WTC11 (cell line): Measurements from ENCODE around the gene PPM1M. TPM values are rescaled to one million over a fixed set of nuclear protein-coding genes. Genes with fewer than 3 reads are reported as not detected.

Source experiments
- ATAC-seq: fragments of 200-7000 bp; cut with Tn5 transposase; 2 replicates; pipeline ENCODE4 v1.10.0; 2021; ENCODE audit warnings: mild to moderate bottlenecking, moderate library complexity
- CTCF ChIA-PET: fragments of 300-600 bp; sonication (Branson Sonifier 250); formaldehyde crosslinking; loops from one replicate; lab custom pipeline; 2021; ENCODE audit warnings: antibody characterized with exemption; lab: Charles Lee
- POLR2A ChIA-PET: fragments of 350-600 bp; sonication (Branson Sonifier 250); formaldehyde crosslinking; loops from one replicate; lab custom pipeline; 2021; ENCODE audit warnings: antibody characterized with exemption; lab: Charles Lee
- DNase-seq: peaks from one replicate; pipeline ENCODE4 v3.0.0; 2021; ENCODE audit warnings: low spot score
- H3K27ac Mint-ChIP-seq: 2 replicates; pipeline ENCODE4 v1.8.0; 2021; ENCODE audit warnings: mixed read lengths
- H3K27me3 Mint-ChIP-seq: 2 replicates; pipeline ENCODE4 v1.8.0; 2021; ENCODE audit warnings: low read depth, mild to moderate bottlenecking, moderate library complexity, mixed read lengths
- H3K36me3 Mint-ChIP-seq: 2 replicates; pipeline ENCODE4 v1.8.0; 2021; ENCODE audit warnings: mixed read lengths
- H3K4me1 Mint-ChIP-seq: 2 replicates; pipeline ENCODE4 v1.8.0; 2022; ENCODE audit warnings: mixed read lengths
- H3K4me3 Mint-ChIP-seq: 2 replicates; pipeline ENCODE4 v1.8.0; 2021; ENCODE audit warnings: mild to moderate bottlenecking, moderate library complexity, mixed read lengths
- H3K9me3 Mint-ChIP-seq: 2 replicates; pipeline ENCODE4 v1.8.0; 2021; ENCODE audit warnings: mixed read lengths
- AR ChIP-seq: fragments of 250-450 bp; sonication (Bioruptor Pico); IDR thresholded peaks from 2 replicates; pipeline ENCODE4 v1.9.0; 2021; ENCODE audit warnings: mild to moderate bottlenecking
- FOXJ3 ChIP-seq: sonication (generic); formaldehyde crosslinking; IDR thresholded peaks from 2 replicates; pipeline ENCODE4 v1.9.0; 2021; ENCODE audit warnings: missing genetic modification reagents, mild to moderate bottlenecking, borderline replicate concordance
- GABPB1 ChIP-seq: sonication (generic); formaldehyde crosslinking; IDR thresholded peaks from 2 replicates; pipeline ENCODE4 v1.8.1; 2023; ENCODE audit warnings: mild to moderate bottlenecking, missing genetic modification reagents
- GTF2I ChIP-seq: fragments of 250-450 bp; sonication (Bioruptor Pico); conservative IDR thresholded peaks from 2 replicates; pipeline ENCODE4 v1.4.0; 2021; ENCODE audit warnings: mild to moderate bottlenecking
- IRF2 ChIP-seq: sonication (generic); formaldehyde crosslinking; IDR thresholded peaks from 2 replicates; pipeline ENCODE4 v1.8.0; 2022; ENCODE audit warnings: low read depth, missing genetic modification reagents, borderline replicate concordance
- MYBL2 ChIP-seq: sonication (generic); formaldehyde crosslinking; IDR thresholded peaks from 2 replicates; pipeline ENCODE4 v1.8.1; 2023; ENCODE audit warnings: mild to moderate bottlenecking, moderate library complexity, missing genetic modification reagents
- NR3C1 ChIP-seq: sonication (generic); formaldehyde crosslinking; conservative IDR thresholded peaks from 2 replicates; pipeline ENCODE4 v1.8.1; 2023; ENCODE audit warnings: low read depth, mild to moderate bottlenecking, missing genetic modification reagents
- TCF7 ChIP-seq: sonication (generic); formaldehyde crosslinking; IDR thresholded peaks from 2 replicates; pipeline ENCODE4 v1.8.0; 2022; ENCODE audit warnings: mild to moderate bottlenecking, low read depth, missing genetic modification reagents, moderate library complexity
- ZBTB21 ChIP-seq: sonication (generic); formaldehyde crosslinking; IDR thresholded peaks from 2 replicates; pipeline ENCODE4 v1.8.1; 2023; ENCODE audit warnings: mild to moderate bottlenecking, missing genetic modification reagents, borderline replicate concordance
- ZNF138 ChIP-seq: sonication (generic); formaldehyde crosslinking; conservative IDR thresholded peaks from 2 replicates; pipeline ENCODE4 v1.8.1; 2022; ENCODE audit warnings: mild to moderate bottlenecking, moderate library complexity, missing genetic modification reagents
- total RNA-seq: library from RNA; stranded (reverse); gene quantifications from 3 replicates; pipeline ENCODE4 v1.2.3, GENCODE V29; 2021
- TF ChIP-seq, protein P1 (sequence below): sonication (generic); formaldehyde crosslinking; IDR thresholded peaks from 2 replicates; pipeline ENCODE4 v1.8.1; 2023; ENCODE audit warnings: mild to moderate bottlenecking, missing genetic modification reagents, borderline replicate concordance
- TF ChIP-seq, protein P2 (sequence below): fragments of 250-450 bp; sonication (Bioruptor Pico); IDR thresholded peaks from 2 replicates; pipeline ENCODE4 v1.9.0; 2021; ENCODE audit warnings: mild to moderate bottlenecking
- TF ChIP-seq, protein P3 (sequence below): sonication (generic); formaldehyde crosslinking; IDR thresholded peaks from 2 replicates; pipeline ENCODE4 v1.8.1; 2022; ENCODE audit warnings: mild to moderate bottlenecking, moderate library complexity, missing genetic modification reagents
- TF ChIP-seq, protein P4 (sequence below): sonication (generic); formaldehyde crosslinking; IDR thresholded peaks from 2 replicates; pipeline ENCODE4 v1.8.0; 2023; ENCODE audit warnings: missing genetic modification reagents, mild to moderate bottlenecking, borderline replicate concordance

The PPM1M gene
- total RNA-seq, 1 experiment from 2014 or later, result 7.0 TPM

DNA sequence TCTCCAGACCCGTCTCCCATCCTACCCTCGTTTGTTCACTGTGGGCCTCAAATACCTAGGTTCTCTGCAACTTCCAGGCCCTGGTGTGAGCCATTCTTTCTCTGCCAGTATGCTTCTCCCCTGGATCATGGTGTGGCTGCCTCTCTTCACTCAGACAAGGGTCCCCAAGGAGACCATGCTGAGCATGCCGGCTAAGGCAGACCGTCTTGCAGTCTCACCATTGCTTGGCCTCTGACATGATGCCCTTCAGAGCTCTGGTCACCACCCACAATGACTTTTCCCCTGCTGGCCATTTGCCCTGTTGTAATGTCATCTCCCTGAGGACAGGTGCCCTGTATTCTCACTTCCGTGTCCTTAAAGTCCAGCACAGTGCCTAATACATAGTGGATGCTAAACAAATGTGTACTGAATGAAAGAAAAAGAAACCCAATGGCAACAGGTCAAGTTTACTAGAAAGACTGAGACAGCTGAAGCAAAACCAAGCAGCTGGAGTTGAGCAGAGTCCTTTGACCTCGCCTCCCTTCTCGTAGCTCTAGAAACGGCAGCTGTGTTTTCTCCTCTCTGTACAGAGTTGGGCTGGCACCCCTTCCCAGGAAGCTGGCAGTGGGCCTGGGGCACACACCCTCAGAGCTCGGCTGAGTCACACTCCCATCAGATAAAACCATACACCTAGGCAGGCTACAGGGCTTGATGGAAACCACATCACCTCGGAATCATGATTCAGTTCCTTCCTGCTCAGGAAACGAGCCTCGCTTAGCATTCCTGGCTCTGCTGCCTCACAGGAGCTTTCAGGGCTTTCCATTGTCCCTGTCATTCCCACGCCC lies 28.8 kb upstream of the PPM1M start:
- H3K4me3 Mint-ChIP-seq, result no peak overlapping the region
- peaks cover 6% of the 10 kb centered on the region; the same call in 1 of the 2 replicates for H3K4me1 Mint-ChIP-seq
- H3K27ac Mint-ChIP-seq, result peak overlapping the region; percentile 1; the same call in 1 of the 2 replicates
- H3K9me3 Mint-ChIP-seq, result no peaks in the 10 kb centered on the region
- DNase-seq (no peak), ATAC-seq (no peak)
- POLR2A ChIA-PET, result no interaction called here
- CTCF ChIA-PET, result interaction anchor here (0.9 to 11.5 kb wide), 8 partner anchors 18 to 172 kb away, joined by 3 to 222 read pairs (median 4); partner anchors contain the start of genes TWF2 and WDR82
- TF ChIP-seq TCF7 (CRISPR knock-in tag) (no peak), NR3C1 (CRISPR knock-in tag) (no peak), MYBL2 (CRISPR knock-in tag) (no peak), IRF2 (CRISPR knock-in tag) (no peak), AR (no peak), GABPB1 (CRISPR knock-in tag) (no peak)
- TF ChIP-seq, protein P1, sequence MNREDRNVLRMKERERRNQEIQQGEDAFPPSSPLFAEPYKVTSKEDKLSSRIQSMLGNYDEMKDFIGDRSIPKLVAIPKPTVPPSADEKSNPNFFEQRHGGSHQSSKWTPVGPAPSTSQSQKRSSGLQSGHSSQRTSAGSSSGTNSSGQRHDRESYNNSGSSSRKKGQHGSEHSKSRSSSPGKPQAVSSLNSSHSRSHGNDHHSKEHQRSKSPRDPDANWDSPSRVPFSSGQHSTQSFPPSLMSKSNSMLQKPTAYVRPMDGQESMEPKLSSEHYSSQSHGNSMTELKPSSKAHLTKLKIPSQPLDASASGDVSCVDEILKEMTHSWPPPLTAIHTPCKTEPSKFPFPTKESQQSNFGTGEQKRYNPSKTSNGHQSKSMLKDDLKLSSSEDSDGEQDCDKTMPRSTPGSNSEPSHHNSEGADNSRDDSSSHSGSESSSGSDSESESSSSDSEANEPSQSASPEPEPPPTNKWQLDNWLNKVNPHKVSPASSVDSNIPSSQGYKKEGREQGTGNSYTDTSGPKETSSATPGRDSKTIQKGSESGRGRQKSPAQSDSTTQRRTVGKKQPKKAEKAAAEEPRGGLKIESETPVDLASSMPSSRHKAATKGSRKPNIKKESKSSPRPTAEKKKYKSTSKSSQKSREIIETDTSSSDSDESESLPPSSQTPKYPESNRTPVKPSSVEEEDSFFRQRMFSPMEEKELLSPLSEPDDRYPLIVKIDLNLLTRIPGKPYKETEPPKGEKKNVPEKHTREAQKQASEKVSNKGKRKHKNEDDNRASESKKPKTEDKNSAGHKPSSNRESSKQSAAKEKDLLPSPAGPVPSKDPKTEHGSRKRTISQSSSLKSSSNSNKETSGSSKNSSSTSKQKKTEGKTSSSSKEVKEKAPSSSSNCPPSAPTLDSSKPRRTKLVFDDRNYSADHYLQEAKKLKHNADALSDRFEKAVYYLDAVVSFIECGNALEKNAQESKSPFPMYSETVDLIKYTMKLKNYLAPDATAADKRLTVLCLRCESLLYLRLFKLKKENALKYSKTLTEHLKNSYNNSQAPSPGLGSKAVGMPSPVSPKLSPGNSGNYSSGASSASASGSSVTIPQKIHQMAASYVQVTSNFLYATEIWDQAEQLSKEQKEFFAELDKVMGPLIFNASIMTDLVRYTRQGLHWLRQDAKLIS (CRISPR knock-in tag), result no peak
- TF ChIP-seq, all 79 proteins: peak for 0
- Mint-ChIP-seq H3K36me3 (peaks cover 38% of the 10 kb centered on the region), H3K27me3 (no peaks in the 10 kb centered on the region)

DNA sequence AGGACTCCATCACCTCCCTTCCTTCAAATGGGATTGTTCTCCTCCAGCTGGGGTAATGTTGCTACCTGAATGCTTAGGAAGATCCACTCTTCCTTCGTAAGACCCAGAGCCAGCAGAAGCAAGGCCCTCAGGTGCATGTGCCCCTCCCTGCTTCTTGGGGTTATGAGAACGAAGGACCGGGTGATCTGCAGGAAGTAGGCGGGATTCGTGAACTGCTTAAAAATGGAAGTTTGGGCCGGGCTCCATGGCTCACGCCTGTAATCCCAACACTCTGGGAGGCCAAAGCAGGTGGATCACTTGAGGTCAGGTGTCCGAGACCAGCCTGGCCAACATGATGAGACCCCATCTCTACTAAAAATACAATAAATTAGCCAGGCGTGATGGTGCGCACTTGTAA lies 28.2 kb upstream of the PPM1M start:
- H3K9me3 Mint-ChIP-seq, result no peaks in the 10 kb centered on the region
- CTCF ChIA-PET, result interaction anchor here (0.9 to 11.5 kb wide), 8 partner anchors 17 to 215 kb away, joined by 3 to 222 read pairs (median 4); partner anchors contain the start of genes TWF2 and WDR82
- H3K36me3 Mint-ChIP-seq, result peaks cover 32% of the 10 kb centered on the region
- no peaks in the 10 kb centered on the region for H3K27me3 Mint-ChIP-seq
- H3K4me1 Mint-ChIP-seq, result peaks cover 6% of the 10 kb centered on the region; the same call in 1 of the 2 replicates
- no peak overlapping the region for H3K27ac Mint-ChIP-seq
- no peak for ATAC-seq
- TF ChIP-seq GTF2I (CRISPR knock-in tag), result no peak
- no peak for TF ChIP-seq ZNF138
- TF ChIP-seq, protein P2, sequence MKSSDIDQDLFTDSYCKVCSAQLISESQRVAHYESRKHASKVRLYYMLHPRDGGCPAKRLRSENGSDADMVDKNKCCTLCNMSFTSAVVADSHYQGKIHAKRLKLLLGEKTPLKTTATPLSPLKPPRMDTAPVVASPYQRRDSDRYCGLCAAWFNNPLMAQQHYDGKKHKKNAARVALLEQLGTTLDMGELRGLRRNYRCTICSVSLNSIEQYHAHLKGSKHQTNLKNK (CRISPR knock-in tag), result no peak
- TF ChIP-seq, protein P3, sequence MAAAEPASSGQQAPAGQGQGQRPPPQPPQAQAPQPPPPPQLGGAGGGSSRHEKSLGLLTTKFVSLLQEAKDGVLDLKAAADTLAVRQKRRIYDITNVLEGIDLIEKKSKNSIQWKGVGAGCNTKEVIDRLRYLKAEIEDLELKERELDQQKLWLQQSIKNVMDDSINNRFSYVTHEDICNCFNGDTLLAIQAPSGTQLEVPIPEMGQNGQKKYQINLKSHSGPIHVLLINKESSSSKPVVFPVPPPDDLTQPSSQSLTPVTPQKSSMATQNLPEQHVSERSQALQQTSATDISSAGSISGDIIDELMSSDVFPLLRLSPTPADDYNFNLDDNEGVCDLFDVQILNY (CRISPR knock-in tag), result no peak
- TF ChIP-seq, protein P4, sequence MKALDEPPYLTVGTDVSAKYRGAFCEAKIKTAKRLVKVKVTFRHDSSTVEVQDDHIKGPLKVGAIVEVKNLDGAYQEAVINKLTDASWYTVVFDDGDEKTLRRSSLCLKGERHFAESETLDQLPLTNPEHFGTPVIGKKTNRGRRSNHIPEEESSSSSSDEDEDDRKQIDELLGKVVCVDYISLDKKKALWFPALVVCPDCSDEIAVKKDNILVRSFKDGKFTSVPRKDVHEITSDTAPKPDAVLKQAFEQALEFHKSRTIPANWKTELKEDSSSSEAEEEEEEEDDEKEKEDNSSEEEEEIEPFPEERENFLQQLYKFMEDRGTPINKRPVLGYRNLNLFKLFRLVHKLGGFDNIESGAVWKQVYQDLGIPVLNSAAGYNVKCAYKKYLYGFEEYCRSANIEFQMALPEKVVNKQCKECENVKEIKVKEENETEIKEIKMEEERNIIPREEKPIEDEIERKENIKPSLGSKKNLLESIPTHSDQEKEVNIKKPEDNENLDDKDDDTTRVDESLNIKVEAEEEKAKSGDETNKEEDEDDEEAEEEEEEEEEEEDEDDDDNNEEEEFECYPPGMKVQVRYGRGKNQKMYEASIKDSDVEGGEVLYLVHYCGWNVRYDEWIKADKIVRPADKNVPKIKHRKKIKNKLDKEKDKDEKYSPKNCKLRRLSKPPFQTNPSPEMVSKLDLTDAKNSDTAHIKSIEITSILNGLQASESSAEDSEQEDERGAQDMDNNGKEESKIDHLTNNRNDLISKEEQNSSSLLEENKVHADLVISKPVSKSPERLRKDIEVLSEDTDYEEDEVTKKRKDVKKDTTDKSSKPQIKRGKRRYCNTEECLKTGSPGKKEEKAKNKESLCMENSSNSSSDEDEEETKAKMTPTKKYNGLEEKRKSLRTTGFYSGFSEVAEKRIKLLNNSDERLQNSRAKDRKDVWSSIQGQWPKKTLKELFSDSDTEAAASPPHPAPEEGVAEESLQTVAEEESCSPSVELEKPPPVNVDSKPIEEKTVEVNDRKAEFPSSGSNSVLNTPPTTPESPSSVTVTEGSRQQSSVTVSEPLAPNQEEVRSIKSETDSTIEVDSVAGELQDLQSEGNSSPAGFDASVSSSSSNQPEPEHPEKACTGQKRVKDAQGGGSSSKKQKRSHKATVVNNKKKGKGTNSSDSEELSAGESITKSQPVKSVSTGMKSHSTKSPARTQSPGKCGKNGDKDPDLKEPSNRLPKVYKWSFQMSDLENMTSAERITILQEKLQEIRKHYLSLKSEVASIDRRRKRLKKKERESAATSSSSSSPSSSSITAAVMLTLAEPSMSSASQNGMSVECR (CRISPR knock-in tag), result no peak
- no peak for TF ChIP-seq ZBTB21
- no peak for TF ChIP-seq FOXJ3 (CRISPR knock-in tag)
- POLR2A ChIA-PET, result no interaction called here
- DNase-seq, result no peak
- H3K4me3 Mint-ChIP-seq, result no peak overlapping the region
